Epithelial cell of esophagus (primary cell): Measurements from ENCODE around the gene ANKRD44.

Experiments
- DNase-seq: peaks from one replicate; pipeline ENCODE4 v3.0.0; 2010; ENCODE audit warnings: low read depth
- H3K4me3 ChIP-seq: 2 replicates; pipeline ENCODE4 v1.5.1; 2011; ENCODE audit warnings: mild to moderate bottlenecking, low read length, control low read depth
- CTCF ChIP-seq: IDR thresholded peaks from 2 replicates; pipeline ENCODE4 v1.5.1; 2011; ENCODE audit warnings: low read depth, mild to moderate bottlenecking, low read length, control low read depth, inconsistent platforms; ENCODE audit not compliant: insufficient read depth; ENCODE audit errors: missing control alignments

Gene ANKRD44

DNA sequence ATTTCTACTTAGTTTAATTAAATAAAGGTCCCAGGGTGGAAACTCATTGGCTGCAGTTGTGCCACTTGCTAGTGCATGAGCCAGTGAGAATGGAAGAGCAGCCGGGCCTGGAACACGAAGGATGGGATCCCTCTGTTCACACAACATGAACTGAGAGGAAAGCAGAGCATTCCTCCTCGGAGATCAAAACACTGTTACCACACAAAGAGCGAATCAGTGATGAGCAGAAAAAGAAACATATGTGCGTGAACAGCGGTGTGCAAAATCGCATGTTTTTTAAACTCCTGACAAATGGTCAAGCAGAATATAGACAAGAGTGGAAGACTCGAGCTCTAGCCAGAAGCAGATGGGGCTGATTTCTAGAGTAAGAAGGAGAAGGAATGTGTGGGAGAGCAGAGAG, 28.4 kb upstream of the ANKRD44 start:
- no peak for TF ChIP-seq CTCF
- no peak for DNase-seq

DNA sequence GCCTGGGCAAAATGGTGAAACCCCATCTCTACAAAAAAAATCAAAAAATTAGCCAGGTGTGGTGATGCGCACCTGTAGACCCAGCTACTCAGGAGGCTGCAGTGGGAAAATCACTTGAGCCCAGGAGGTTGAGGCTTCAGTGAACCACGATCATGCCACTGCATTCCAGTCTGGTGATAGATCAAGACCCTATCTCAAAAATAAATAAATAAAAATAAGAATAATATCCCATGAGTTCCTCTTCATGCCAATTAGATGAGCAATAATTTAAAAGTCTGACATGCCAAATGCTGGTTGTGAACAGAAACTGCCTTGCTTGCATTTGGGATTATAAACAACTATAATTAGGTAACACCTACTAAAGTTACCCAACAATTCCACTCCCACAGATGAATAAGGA, 22.1 kb upstream of the ANKRD44 start:
- DNase-seq: peak; percentile 23
- TF ChIP-seq CTCF: no peak
- no peak overlapping the region for H3K4me3 ChIP-seq

More for the DNA sequence above, 28.4 kb upstream of the ANKRD44 start:
- H3K4me3 ChIP-seq: no peak overlapping the region

DNA sequence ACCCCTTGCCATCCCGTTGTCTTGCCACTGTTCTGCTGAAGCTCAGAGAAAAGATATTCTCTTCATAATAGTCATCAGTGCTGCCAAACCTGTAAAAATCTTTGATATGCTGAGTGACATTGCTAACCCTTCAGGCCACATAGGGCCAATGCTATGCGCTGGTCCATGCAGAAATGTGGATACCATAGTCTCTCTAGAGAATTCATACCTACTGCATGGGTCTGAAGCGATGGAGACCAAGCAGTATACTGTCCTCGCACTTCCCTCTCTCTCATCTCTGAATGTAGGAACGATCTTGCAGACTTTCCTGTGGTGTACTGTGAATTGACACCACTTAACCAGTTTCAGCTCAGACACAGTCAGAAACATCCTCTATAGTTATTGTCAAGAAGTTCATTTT, 17.9 kb upstream of the ANKRD44 start:
- no peak for DNase-seq
- no peak overlapping the region for H3K4me3 ChIP-seq
- no peak for TF ChIP-seq CTCF

DNA sequence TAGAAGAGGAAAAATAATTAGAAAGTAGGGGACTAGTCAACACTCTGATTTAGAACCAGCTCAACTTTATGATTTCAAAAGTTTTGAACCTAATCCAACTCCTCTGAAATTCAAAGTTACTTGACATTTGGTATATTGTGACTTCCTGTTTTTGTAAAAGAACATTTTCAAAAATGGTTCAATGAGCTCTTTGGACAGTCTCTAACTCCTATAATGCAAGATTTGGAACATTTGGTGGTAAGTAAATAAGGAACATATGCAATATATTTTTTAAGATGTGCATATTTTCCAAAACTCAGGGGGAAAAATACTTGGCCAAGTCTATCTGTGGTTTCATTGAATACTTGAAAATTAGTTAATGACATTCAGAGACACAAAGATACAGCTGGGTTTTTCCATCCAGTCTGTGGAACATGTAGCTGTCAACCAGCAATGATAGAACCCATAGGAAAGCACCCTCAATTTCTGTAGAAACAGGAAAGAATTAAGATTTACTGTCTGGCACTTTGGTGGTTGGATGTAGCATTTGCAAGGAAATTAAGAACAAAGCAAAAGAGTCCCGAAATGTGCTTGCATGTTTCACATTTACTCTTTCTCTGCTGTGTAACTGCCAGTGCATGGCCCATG, 17.0 kb upstream of the ANKRD44 start:
- DNase-seq: no peak
- TF ChIP-seq CTCF: no peak
- H3K4me3 ChIP-seq: no peak overlapping the region

DNA sequence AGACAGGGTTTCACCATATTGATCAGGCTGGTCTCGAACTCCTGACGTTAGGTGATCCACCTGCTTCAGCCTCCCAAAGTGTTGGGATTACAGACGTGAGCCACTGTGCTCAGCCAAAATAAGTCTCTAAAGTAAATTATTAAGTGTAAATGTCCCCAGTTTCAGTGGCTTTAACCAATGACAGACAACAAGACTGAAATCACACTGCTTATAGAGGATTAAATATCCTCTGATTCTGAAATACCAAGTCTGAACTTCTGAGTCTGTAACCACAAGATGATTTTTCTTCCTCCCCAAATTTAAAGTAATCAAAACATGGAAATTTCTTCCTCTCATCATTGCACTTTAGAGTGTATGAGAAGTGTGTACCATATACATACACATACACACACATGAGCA, 16.5 kb upstream of the ANKRD44 start:
- no peak overlapping the region for H3K4me3 ChIP-seq
- no peak for DNase-seq
- no peak for TF ChIP-seq CTCF

DNA sequence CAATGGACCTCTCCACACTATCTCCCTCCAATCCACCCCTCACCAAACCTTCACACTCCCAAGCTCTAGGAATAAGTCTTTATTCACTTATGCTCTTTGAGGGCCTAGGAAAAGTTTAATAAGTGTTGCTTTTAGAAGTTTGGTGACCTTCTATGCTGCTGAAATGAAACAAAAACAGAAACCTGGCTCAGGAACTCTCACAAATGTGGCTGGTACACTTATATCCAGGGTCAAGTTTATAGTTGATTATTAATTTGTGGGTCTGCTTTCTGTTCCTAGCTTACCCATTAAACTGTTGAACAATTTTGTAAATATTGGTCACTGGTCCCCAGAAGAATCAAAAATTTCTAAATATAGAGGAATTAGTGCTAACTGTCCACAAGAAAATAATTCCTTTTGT, 14.2 kb upstream of the ANKRD44 start:
- no peak for DNase-seq
- no peak for TF ChIP-seq CTCF
- no peak overlapping the region for H3K4me3 ChIP-seq

- no peak for DNase-seq
- H3K4me3 ChIP-seq: no peak overlapping the region
- no peak for TF ChIP-seq CTCF
Measured at GRCh38 chr2:197322724-197323720, 12.4 kb upstream of the ANKRD44 start.
